Subcutaneous adipose tissue (tissue), 4 donors: Measurements from ENCODE around the gene TRIM23. TPM values are rescaled to one million over a fixed set of nuclear protein-coding genes. Genes with fewer than 3 reads are reported as not detected.

Experiments used
- small RNA-seq: library from RNA; depleted of rRNA; stranded (forward); fragments of <200 nt; gene quantifications from one replicate; pipeline ENCODE3, GENCODE V24; 2016
- total RNA-seq, 4 donors: library from RNA; depleted of rRNA; stranded (reverse); fragments of >200 nt; gene quantifications; one replicate each; pipeline ENCODE4 v1.1.0, GENCODE V29; 2016
- TF ChIP-seq, protein P1 (sequence below): fragments of 450-650 bp; IDR thresholded peaks from one replicate; pipeline ENCODE4 v1.5.1; 2016; ENCODE audit warnings: low read depth, mild to moderate bottlenecking, control low read depth, antibody characterized with exemption, moderate library complexity

TRIM23 gene
- total RNA-seq, 4 donors from 2014 or later, result 15.1 to 25.5 (median 15.4) TPM

DNA sequence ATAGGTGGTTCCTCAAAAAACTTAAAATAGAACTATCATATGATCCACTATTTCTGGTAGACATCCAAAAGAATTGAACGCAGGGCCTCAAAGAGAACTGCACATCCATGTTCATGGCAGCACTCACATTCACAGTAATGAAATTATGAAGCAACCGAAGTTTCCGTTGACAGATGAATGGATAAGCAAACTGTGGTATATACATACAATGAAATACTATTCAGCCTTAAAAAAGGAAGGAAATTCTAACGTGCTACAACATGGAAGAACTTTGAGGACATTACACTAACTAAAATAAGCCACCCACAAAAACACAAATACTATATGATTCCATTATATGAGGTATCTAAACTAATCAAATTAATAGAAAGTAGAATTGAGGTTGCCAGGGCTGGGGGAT, 79.7 kb downstream of the TRIM23 start:
- TF ChIP-seq, protein P1, sequence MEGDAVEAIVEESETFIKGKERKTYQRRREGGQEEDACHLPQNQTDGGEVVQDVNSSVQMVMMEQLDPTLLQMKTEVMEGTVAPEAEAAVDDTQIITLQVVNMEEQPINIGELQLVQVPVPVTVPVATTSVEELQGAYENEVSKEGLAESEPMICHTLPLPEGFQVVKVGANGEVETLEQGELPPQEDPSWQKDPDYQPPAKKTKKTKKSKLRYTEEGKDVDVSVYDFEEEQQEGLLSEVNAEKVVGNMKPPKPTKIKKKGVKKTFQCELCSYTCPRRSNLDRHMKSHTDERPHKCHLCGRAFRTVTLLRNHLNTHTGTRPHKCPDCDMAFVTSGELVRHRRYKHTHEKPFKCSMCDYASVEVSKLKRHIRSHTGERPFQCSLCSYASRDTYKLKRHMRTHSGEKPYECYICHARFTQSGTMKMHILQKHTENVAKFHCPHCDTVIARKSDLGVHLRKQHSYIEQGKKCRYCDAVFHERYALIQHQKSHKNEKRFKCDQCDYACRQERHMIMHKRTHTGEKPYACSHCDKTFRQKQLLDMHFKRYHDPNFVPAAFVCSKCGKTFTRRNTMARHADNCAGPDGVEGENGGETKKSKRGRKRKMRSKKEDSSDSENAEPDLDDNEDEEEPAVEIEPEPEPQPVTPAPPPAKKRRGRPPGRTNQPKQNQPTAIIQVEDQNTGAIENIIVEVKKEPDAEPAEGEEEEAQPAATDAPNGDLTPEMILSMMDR, result no peak

DNA sequence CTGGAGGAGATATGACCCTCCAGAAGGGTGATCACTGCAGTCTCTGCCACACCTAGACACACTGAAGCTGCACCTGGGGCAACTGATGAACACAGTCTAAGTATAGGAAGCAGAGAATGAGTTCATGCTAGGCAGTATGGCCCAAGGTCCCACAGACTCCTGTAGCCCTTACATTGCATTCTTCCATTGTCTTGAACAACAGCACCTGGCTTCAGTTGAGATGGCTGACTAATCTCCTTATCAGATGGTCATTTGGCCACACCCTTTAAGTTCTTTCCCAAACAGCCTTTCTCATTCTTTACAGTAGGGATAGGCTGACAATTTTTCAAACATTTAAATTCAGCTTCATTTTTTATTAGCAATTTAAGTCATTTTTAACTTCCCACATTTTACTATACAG, 84.3 kb downstream of the TRIM23 start:
- TF ChIP-seq, protein P1, result no peak

Small RNA genes lying within 50 kb of the gene (small RNA-seq; reads per million reads assigned to genes)
- not detected for gene RNU6-540P

Other genes with a start within 250 kb of the TRIM23 start
- 10 to 100 TPM in 1 of 4 donors, 1 to 10 TPM in 3; 1.9 to 20.2 (median 3.5) TPM for gene ADAMTS6, start 142.4 kb downstream of the TRIM23 start, total RNA-seq
- 1 to 10 TPM in 3 of 4 donors, under 1 TPM in 1; 0.88 to 5.6 (median 2.2) TPM for gene CENPK, start 61.2 kb downstream of the TRIM23 start, total RNA-seq
- 10 to 100 TPM; 46.3 to 71.1 (median 58.5) TPM for gene PPWD1, start 61.0 kb downstream of the TRIM23 start, total RNA-seq
- 1 to 10 TPM; 1.3 to 6.5 (median 2.8) TPM for gene SHLD3, start 694 bp upstream of the TRIM23 start, total RNA-seq
- gene TRAPPC13, start 694 bp upstream of the TRIM23 start, total RNA-seq, result 10 to 100 TPM; 15.8 to 22.9 (median 19.5) TPM
- 10 to 100 TPM in 2 of 4 donors, 1 to 10 TPM in 2; 7.3 to 19.4 (median 10.2) TPM for gene SGTB, start 97.8 kb upstream of the TRIM23 start, total RNA-seq
- gene NLN, start 97.9 kb upstream of the TRIM23 start, total RNA-seq, result 10 to 100 TPM in 3 of 4 donors, 1 to 10 TPM in 1; 8.3 to 23.3 (median 20.0) TPM